DND-41 (cell line): ENCODE data around the gene DPF1.

Experiments used
- EZH2 ChIP-seq: IDR thresholded peaks from 3 replicates; pipeline ENCODE4 v1.6.1; 2012; ENCODE audit warnings: borderline replicate concordance, low read depth, mild to moderate bottlenecking, moderate library complexity, low read length, inconsistent platforms; ENCODE audit not compliant: severe bottlenecking
- TF ChIP-seq, protein P1 (sequence below): IDR thresholded peaks from 2 replicates; pipeline ENCODE4 v1.5.1; 2012; ENCODE audit warnings: borderline replicate concordance, low read length, moderate library complexity, mild to moderate bottlenecking; ENCODE audit not compliant: poor library complexity, severe bottlenecking; ENCODE audit errors: extremely low read depth

DNA sequence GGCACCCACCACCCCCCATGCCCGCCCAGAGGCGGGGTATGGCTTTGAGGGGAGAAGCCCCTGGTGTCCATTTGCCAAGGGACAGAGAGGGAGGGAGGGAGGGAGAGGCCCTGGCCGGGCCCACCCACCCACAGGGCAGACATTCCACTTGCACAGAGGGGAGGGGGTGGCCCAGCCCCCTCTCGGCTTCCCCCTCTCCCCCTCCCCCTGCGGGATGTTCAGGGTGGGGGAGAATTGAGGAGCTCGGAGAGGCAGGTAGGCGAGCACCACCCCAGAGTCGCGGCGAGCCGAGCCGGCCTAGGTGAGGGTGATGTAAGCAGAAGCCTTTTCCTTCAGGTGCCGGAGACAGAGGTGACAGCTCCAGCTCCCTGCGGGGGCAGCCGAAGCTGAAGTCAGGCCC lies 12.3 kb downstream of the DPF1 start:
- TF ChIP-seq, protein P1, sequence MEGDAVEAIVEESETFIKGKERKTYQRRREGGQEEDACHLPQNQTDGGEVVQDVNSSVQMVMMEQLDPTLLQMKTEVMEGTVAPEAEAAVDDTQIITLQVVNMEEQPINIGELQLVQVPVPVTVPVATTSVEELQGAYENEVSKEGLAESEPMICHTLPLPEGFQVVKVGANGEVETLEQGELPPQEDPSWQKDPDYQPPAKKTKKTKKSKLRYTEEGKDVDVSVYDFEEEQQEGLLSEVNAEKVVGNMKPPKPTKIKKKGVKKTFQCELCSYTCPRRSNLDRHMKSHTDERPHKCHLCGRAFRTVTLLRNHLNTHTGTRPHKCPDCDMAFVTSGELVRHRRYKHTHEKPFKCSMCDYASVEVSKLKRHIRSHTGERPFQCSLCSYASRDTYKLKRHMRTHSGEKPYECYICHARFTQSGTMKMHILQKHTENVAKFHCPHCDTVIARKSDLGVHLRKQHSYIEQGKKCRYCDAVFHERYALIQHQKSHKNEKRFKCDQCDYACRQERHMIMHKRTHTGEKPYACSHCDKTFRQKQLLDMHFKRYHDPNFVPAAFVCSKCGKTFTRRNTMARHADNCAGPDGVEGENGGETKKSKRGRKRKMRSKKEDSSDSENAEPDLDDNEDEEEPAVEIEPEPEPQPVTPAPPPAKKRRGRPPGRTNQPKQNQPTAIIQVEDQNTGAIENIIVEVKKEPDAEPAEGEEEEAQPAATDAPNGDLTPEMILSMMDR = no peak
- no peak for TF ChIP-seq EZH2
